ENCODE data around the gene CDKAL1. TPM values are rescaled to one million over a fixed set of nuclear protein-coding genes. Genes with fewer than 3 reads are reported as not detected.

Gene CDKAL1
- total and polyA plus RNA-seq, 2 experiments from 2014 or later, result 14.4 to 19.5 TPM

DNA sequence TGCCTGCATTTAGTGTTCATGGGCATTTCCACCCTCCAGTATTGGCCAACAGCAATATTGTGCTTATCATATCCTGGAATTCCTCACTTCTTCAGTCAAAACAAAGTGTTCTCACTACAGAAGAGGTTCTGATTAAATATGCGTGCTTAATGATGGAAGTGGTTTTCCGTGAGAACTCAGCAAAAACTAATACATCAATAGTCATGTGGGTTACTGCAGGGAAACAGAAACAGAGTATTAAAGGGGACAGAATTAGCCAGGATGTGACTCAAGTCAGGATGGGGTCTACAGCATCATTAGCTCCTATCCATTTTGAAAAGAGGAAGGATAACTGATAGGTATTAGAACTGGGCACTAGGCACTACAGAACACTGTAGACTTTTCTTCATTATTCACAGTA lies 384.6 kb downstream of the CDKAL1 start:
- no peak overlapping the region for H3K27ac ChIP-seq
- TF ChIP-seq EZH2 (IDR thresholded peaks at IDR 0.05; ENCODE audit: borderline replicate concordance) (no peak), EZH2phosphoT487 (IDR thresholded peaks at IDR 0.05; ENCODE audit: low read depth, severe bottlenecking, unreplicated experiment) (no peak)
- TF ChIP-seq, protein P1, sequence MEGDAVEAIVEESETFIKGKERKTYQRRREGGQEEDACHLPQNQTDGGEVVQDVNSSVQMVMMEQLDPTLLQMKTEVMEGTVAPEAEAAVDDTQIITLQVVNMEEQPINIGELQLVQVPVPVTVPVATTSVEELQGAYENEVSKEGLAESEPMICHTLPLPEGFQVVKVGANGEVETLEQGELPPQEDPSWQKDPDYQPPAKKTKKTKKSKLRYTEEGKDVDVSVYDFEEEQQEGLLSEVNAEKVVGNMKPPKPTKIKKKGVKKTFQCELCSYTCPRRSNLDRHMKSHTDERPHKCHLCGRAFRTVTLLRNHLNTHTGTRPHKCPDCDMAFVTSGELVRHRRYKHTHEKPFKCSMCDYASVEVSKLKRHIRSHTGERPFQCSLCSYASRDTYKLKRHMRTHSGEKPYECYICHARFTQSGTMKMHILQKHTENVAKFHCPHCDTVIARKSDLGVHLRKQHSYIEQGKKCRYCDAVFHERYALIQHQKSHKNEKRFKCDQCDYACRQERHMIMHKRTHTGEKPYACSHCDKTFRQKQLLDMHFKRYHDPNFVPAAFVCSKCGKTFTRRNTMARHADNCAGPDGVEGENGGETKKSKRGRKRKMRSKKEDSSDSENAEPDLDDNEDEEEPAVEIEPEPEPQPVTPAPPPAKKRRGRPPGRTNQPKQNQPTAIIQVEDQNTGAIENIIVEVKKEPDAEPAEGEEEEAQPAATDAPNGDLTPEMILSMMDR (IDR thresholded peaks at IDR 0.05; ENCODE audit: poor library complexity), result no peak
- no peak overlapping the region for H3K4me3 ChIP-seq
- H3K4me2 ChIP-seq, result no peak overlapping the region
- H3K4me1 ChIP-seq (ENCODE audit: insufficient read depth), result no peaks in the 10 kb centered on the region
- H4K20me1 ChIP-seq (ENCODE audit: insufficient read depth, poor library complexity, severe bottlenecking), result no peaks in the 10 kb centered on the region
- DNase-seq (ENCODE audit: low spot score), result no peak
- no peaks in the 10 kb centered on the region for H3K27me3 ChIP-seq
- H3K9me3 ChIP-seq (ENCODE audit: low read depth), result peaks cover 7% of the 10 kb centered on the region
- no peak overlapping the region for H2AFZ ChIP-seq
- WGBS (ENCODE audit: low lambda C conversion rate, missing lambda C conversion rate), result 87% methylated on average over 2 of the region's 2 CpGs
- no peaks in the 10 kb centered on the region for H3K79me2 ChIP-seq
- H3K9me2 ChIP-seq (replicated peaks; ENCODE audit: insufficient read depth), result no peaks in the 10 kb centered on the region
- H3K36me3 ChIP-seq (replicated peaks; ENCODE audit: insufficient read depth, low read depth), result no peaks in the 10 kb centered on the region

DNA sequence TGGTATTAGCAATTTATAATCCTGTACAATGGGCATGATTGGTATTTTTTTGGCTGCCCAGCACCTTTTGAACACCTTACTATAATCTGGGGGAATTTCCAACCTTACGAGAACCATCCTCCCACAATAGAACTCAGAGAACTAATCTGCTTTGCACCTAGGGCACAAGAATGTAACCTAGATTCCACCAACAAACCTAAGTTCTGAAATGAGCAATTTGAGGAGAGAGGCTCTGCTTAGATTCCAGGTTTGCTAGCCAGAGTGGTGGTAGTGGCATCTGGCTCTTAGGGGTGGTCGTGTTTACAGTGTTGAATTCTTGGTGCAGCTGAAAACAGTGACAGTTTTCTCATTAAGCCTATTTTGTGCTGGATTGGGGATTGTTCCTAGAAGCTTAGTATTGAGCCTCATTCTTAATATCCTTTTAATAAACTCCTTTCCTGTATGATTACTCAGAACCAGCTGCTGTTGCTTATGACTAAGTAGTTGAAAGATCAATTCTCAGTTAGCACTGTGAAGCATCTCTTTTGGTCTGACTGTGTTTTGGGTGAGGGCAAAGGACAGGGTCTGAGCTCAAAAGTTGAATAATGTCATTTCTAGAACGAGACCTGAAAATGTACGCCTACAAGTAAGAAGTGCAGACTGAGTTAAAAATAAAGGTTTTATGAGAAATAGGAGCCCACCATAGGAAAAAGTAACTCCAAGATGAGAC lies 385.6 kb downstream of the CDKAL1 start:
- Histone ChIP-seq H2AFZ (no peak overlapping the region), H3K27me3 (no peaks in the 10 kb centered on the region), H3K79me2 (no peaks in the 10 kb centered on the region), H3K4me3 (no peak overlapping the region), H3K9me2 (replicated peaks; ENCODE audit: insufficient read depth) (no peaks in the 10 kb centered on the region), H3K4me2 (no peak overlapping the region), H4K20me1 (ENCODE audit: insufficient read depth, poor library complexity, severe bottlenecking) (no peaks in the 10 kb centered on the region), H3K27ac (no peak overlapping the region), H3K9me3 (ENCODE audit: low read depth) (peaks cover 7% of the 10 kb centered on the region), H3K36me3 (replicated peaks; ENCODE audit: insufficient read depth, low read depth) (no peaks in the 10 kb centered on the region), H3K4me1 (ENCODE audit: insufficient read depth) (no peaks in the 10 kb centered on the region)
- TF ChIP-seq EZH2phosphoT487 (IDR thresholded peaks at IDR 0.05; ENCODE audit: low read depth, severe bottlenecking, unreplicated experiment) (no peak), EZH2 (IDR thresholded peaks at IDR 0.05; ENCODE audit: borderline replicate concordance) (no peak)
- TF ChIP-seq, protein P1 (IDR thresholded peaks at IDR 0.05; ENCODE audit: poor library complexity), result no peak
- DNase-seq (ENCODE audit: low spot score), result no peak
- 88% methylated on average over 4 of the region's 4 CpGs for WGBS (ENCODE audit: low lambda C conversion rate, missing lambda C conversion rate)

DNA sequence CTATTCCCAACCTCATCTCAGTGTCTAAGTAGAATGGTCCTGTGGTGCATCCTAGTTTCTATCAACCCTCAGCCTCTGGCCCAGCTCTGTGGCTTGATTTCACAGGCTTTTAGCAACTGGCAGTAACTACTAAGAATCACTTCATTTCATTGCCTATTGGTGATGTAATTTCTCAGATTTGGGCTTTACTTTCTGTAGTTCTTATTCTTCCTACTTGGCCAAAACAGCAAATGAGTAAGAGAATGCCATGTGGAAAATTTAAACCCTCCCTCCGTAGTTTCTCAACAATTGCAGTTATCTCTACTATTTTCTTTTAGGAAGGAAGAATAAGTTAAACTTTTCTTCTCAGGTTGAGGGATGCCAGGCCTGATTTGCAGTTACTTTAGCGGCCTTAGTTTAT lies 387.3 kb downstream of the CDKAL1 start:
- no peaks in the 10 kb centered on the region for H3K36me3 ChIP-seq (replicated peaks; ENCODE audit: insufficient read depth, low read depth)
- WGBS (ENCODE audit: low lambda C conversion rate, missing lambda C conversion rate), result 82% methylated on average over 2 of the region's 2 CpGs

More for the DNA sequence above, 387.3 kb downstream of the CDKAL1 start:
- H3K27ac ChIP-seq, result no peak overlapping the region
- H3K4me3 ChIP-seq, result no peak overlapping the region
- no peak overlapping the region for H3K4me2 ChIP-seq
- H3K9me2 ChIP-seq (replicated peaks; ENCODE audit: insufficient read depth), result no peaks in the 10 kb centered on the region
- no peaks in the 10 kb centered on the region for H3K9me3 ChIP-seq (ENCODE audit: low read depth)
- DNase-seq (ENCODE audit: low spot score), result no peak
- H4K20me1 ChIP-seq (ENCODE audit: insufficient read depth, poor library complexity, severe bottlenecking), result no peaks in the 10 kb centered on the region
- TF ChIP-seq EZH2 (IDR thresholded peaks at IDR 0.05; ENCODE audit: borderline replicate concordance), result no peak
- TF ChIP-seq, protein P1 (IDR thresholded peaks at IDR 0.05; ENCODE audit: poor library complexity), result no peak
- no peak for TF ChIP-seq EZH2phosphoT487 (IDR thresholded peaks at IDR 0.05; ENCODE audit: low read depth, severe bottlenecking, unreplicated experiment)
- no peak overlapping the region for H2AFZ ChIP-seq
- H3K27me3 ChIP-seq, result no peaks in the 10 kb centered on the region
- no peaks in the 10 kb centered on the region for H3K4me1 ChIP-seq (ENCODE audit: insufficient read depth)
- no peaks in the 10 kb centered on the region for H3K79me2 ChIP-seq

Measured in hepatocyte (in vitro differentiated cells).